Stimulated activated CD8-positive, alpha-beta memory T cell treated with anti-CD3 and anti-CD28 coated beads, Interleukin-15, amount 100 ng/mL, for 24 hours (primary cell): Measurements from ENCODE around the gene GRM4.

ENCODE experiments used
- DNase-seq: peaks from one replicate; pipeline ENCODE4 v3.0.0-alpha.2; 2020; ENCODE audit warnings: low read depth

Gene GRM4

DNA sequence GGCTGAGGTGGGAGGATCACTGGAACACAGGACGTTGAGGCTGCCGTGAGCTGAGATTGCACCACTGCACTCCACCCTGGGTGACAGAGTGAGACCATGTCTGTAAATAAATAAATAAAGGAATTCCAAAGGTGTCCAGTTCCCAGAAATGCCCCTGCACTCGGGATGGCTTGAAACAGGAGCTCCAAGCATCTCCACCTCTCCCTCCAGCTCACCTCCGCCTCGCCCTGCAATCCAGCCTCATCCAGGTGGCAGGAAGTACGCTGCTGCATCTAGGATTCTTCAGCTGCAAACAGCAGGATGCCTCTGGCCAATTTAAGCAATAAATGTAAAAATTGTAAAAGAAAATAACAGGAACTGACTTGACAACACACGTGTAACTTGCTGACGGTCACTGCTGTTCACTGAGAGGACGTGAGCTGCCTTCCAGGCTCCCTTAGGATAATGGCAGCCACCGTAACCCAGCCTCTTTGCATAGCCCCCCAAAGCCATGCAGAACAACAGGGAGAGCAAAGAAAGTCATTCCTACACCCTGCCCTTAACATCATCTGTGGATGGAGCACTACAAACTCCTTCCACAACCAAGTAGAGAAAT, 11.4 kb upstream of the GRM4 start:
- DNase-seq = no peak

DNA sequence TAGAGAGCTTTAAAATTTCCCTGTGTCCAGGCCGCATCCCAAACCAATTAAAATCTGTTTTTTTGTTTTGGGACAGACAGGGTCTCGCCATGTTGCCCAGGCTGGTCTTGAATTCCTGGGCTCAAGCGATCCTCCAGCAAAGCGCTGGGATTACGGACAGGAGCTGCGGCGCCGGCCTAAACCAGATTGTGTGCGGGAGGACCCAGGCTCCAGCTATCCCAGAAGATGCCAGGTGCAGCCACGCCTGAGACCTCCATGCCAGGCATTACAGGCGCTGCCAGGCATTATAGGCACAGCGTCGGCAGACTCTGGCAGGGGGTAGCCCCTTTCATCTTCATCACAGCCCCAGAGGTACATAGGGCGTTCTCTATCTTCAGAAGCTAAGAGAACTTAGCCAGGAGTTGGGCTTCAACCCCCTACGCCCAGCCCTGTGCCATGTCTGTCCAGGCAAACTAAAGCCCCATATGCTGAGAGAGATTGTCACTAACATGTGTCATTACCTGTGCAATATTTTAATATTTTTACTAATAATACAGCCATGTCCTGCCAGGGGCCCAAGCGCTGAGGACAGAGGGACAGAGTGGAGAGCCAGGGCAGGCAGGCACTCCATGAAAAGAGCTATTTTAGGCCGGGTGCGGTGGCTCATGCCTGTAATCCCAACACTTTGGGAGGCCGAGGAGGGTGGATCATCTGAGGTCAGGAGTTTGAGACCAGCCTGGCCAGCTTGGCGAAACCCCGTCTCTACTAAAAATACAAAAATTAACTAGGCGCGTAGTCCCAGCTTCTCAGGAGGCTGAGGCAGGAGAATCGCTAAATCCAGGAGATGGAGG, 9.8 kb upstream of the GRM4 start:
- DNase-seq = no peak

DNA sequence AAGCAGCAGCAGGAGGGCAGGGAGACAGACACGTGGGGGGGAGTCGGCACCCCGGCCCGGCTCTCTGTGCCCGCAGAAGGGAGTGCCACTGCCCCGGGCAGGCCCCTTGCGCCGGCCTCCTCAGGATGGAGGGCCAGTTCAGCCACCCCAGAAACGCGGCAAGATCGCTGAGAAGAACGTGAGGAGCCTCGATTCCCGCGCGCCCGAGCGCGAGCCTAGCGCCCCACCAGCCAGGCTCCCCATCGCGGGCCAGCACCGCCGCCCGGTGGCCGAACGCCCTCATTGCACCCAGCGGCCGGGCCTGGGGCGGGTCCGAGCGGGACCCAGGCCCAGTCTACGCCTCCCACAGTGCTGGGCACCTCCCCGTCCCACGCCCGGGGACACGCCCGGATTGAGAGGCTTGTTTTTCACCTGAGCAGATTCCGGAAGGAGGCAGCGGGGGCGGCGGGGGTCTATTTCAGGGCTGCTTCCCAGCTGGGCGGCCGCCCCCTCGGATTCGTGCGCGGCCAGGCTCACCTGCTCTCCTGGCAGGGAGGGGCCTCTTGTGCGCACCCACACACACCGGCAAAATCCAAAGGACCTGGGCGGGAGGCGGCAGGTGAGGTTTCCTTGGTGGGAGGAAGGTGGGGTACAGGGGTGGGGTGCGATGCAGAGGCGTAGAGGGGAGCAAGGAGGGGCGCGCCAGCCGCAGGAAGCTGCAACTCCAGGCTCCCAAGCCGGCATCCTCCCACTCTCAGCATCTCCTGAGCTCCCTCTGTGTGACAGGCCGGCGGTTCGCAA, 9.0 kb upstream of the GRM4 start:
- peak; percentile 63 for DNase-seq

DNA sequence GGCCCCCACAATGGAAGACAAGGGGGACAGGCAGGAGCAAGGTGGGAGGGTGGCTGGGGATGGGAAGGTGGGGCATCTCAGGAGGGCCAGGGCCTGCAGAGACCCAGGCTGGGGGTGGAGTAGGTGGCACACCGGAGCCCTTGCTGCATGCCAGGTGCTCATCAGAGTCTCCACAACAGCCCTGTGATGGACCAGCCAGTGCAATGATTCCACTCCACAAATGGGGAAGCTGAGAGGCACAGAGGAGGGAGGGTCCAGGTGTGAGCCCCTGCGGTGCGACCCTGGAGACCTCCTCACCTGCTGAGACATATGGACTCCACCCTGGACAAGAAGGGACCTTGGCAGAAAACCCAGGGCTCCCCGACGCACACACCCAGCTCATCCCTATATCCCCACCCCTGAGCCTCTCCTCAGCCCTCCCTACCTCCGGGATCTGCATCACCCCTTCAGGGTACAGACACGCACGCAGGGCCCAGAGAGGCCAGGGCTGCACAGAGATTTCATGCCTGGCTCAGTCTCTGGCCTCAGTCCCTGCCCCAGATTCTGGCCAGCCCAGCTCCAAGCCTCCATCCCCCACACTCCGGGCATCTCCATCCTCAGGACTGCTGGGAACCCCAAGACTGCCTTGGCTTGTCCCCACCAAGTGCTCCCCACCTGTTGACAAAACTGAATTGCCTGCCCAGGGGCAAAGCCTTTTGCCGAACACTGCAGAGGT, 7.1 kb upstream of the GRM4 start:
- no peak for DNase-seq

DNA sequence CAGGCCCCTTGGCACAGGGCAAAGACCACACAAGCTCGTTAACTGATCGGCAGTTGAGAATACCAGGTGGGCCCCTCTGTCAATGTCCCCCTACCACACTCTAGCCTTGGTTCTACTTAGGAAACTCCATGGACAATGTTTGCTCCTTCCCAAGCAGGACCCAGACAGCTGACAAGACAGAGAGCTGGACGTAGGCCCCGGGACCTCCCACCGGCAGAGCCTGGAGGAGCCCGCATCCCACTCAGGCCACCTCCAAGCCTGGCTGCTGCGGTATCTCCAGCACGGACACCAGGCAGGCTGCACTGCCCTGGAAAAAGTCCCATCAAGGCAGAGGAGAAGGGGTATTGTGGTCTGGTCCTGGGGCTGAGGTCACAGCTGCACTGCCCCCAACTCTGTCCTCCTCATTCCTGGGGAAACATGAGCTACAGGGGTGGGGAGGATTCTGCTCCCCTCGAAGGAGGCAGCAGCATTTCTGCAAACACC, 6.2 kb upstream of the GRM4 start:
- no peak for DNase-seq

DNA sequence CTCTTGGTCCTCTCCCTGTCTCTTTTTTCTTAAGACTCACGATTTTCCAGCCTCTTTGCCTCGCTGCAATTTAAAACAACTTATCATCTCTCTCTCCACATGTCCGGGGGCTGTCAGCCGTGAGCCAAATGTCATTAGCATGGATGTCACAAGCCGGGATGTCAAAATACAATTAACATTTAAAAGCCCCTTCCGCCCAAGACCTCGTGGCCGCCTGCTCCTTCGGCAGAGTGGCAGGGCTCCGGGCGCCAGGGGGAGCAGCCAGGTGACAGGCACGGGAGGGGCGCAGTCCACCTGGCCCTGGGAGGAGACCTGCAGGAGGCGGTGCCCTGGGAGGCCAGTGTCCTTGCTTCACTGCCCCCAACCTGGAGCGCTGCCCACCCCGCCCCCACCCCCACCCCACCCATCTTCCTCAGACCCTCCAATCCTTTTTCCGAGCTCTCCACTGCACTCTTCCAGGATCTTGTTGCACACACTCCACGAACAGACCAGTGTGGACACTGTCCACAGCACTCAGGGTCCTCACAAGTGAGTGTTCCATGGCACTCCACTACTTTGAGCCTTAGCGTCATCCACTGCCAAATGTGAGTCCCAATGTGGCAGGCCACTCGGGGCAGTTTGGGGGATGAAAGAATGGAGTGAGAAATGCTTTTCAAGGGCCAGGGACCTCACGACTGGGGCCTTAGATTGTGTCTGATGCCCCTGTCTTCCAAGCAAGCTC, 5.6 kb upstream of the GRM4 start:
- DNase-seq = no peak

DNA sequence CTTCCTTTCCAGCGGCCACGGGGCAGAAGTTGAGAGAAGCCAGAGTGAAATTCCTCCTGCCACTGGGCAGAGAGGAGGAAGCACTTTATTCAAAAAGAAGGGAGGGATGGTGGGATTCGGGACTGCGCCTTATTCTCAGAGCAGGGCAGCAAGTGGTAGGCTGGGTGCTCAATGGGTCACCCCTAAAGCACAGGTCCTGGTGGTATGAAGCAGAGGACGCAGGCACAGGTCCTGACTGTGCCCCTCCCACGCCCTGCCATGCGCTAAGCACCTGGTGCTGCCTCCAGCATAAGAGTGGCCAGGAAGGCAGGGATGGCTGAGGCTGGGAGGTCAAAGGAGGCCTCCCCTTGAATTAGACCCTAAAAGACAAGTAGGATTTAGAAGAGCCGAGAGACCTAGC, 4.9 kb upstream of the GRM4 start:
- no peak for DNase-seq

DNA sequence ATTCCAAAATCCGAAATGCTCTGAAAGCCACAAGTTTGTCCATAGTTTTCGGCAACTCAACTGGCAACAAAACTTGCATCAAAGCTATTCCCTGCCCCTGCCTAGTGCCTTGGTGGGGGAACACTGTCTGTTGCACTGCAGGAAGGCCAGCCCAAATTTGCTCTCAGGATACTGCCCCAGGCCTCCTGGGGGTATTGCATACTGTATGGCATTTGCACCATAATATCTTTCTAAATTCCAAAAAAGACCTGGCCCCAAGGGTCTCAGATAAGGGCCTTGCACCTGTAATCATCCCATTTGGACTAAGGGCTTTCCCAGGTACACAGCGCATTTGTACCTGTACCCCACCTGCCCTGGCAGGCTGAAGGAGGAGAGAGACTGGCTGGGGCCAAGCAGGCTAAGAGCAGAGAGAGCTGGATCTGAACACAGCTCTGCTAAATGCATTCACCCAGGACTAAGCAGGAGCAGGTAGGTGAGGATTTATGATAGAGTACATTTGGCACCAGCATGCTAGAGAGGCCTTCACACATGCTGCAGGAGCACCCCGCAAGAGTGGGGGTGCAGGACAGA, 4.0 kb upstream of the GRM4 start:
- no peak for DNase-seq

DNA sequence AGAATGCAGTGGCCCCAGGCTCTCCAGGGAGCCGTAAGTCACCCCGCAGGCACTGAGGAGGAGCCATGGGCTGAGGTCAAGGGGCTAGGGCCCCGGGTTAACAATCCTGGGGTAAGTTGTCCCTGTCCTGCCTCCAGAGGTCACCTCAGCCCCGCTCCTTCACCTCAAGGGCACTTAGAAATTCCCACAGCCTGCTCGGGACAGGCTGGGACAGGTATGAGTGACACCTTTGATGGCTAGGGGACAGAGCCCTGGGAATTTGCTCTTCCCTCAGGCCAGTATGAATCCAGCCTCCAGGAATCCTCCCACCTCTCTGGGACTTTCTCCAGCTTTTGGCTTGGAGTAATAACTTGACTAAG, 3.5 kb upstream of the GRM4 start:
- DNase-seq = no peak

DNA sequence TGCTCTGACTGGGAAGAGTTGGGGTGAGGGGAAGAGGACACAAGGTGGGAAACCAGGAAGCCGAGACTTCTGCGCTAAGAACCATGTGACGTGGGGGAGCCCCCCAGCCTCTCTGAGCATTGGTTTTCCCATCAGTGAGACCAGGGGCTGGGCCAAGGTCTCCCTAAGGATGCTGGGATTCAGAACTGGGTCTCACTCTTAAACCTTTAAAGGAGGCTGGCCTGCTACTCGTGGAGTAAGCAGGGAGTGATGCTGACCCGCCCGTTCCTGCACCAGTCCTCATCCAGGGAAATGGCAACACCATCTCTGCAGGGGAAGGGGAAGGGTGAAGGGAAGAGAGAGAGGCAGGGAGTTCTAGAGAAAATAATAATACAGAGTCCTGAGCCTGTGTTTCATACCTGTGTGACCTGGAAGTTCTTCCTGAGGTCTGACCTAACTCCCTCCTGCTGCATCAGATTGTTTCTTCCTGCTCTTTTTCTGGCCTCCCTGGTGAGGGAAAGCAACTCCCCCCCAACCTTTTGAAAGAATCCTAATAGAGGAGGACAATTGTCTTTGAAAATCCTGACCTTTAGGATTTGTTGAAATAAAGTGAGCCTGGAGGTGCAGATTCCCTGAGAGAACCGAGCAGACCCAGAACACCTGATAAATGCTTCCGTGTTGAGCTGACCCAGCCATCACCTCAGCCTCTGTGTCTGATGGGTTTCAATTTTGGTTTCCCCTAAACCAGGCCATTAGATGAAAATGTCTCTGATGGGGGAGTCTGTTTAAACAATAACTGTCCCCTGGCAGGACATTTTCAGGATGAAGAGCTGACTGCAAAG, 3.0 kb upstream of the GRM4 start:
- no peak for DNase-seq

DNA sequence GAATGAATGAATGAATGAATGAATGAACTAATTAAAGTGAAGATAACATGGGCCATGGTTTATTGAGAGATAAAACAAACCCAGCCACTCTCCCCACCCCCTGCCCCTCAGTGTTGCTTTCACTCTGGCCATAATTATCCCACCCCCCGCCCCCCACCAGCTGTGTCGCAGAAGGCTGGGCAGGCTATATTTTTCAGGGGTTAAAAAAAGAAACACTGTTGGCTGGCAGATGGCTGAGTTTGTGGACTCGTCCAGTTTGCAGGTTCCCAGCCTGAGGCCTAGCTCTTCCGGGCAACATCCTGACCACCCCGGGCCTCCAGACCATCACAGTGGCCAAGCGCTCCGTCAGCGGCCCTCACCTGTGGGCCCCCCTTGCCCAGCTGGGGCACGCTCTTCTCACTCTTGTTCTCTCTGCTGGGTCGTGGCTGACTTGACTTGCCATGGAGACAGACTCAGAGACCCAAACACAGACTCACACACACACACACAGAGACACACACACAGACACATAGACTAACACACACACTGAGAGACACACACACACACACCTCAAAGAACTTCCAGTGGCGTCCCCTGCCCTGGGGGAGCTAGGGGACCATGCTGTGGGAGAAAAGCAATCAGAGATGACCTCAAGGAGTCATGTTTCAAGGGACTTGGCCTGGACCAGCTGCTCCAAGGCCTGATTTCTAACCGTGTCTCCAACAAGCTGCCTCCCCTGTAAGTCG, 2.2 kb upstream of the GRM4 start:
- DNase-seq = no peak

DNA sequence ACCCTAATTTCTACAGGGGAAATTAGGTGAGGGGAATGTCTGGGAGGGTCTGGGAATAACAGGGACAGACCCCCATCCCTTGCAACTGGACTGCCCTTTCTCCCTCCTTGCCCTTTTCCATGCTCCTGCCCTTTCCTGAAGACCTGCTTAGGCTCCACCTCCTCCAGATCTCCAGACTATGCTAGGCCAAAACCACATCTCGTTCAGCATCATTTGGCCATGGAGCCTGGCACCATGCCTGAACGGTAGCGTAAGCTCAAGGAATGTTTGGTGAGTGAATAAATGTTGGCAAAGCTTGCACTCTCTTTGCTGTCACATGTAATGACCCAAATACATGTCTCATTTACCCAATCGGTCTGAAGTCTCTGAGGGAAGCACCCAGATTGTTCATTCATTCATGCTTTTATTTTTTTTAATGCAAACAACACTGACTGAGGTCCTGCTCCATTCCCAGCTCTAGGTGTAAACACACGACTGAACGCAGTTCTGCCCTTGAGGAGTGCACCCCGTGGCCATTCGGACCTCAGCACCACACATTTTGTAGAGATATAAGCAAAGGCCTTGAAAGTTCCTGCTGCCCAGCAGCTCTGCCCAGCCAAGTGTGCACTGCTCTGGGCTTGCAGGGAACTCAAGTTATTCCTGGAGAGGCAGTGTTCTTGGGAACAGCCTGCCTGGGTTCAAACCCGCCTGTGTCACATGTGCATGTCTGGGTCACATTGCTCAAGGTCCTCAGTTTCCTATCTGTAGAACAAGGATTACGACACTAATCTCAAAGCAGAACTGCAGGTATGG, 1.1 kb upstream of the GRM4 start:
- no peak for DNase-seq

DNA sequence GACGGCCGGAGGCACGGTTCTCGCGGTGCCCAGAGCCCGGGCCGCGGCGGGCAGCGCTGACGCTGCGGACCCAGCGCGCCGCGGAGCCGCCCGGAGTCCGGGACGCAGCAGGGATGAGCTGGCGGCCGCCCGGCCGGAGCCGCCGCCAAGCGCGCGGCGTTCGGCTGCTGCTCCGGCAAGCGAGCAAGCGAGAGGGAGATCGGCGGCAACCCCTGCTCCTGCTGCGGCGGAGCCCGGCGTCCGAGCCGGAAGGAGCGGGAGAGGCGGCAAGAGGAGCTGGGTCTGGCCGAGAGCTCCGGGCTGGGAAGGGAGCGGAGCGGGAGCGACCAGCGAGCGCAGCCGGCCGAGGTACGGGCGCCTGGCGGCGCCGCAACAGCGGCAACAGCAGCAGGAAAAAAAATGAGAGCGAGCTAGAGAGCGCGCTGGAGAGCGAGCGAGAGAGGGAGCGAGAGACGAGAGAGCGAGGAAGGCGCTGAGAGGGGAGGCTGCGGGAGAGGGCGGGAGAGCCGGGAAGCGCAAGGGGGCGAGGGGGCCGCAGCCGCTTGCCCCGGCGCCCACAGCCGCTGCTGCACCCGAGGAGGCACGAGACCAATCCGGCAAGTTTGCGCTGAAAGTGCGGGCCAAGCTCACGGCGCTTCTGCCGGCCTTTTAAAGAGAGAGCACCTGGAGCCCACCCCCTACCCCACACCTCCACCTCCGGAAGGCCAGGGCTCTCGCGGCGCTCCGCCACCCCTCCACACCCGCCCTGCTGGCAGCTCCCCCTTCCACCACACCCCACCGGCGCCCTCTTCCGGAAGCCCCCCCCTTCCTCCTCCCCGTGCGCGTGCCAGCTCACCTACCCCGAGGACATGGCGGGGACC, 496 bp downstream of the GRM4 start:
- no peak for DNase-seq

DNA sequence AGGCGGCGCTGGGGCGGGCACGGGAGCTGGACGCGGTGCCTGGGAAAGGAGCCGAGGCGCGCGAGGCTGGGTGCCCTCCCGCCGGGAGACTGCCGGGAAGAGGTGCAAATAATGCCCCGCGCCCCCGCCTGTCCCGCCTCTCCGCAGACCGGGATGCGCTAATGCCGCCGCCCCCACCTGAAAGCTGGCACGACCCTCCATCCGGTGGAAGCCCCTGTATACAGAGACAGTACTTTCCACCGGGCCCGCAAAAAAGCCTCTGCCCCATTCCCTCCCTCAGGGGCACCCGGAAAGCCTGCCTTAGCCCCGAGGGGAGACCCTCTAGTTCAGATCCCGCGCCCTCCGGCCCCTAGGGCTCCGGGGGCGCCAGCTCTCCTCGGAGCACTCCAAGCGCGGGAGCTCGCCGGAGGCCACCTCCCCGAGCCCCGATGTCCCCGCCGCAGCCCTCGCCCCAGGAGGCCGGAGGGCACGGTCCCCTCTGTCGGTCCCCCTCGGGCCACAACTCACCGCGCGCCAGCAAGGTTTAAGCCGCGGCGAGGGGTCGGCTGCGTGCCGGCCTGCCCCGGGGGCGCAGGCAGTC, 1.2 kb downstream of the GRM4 start:
- no peak for DNase-seq

DNA sequence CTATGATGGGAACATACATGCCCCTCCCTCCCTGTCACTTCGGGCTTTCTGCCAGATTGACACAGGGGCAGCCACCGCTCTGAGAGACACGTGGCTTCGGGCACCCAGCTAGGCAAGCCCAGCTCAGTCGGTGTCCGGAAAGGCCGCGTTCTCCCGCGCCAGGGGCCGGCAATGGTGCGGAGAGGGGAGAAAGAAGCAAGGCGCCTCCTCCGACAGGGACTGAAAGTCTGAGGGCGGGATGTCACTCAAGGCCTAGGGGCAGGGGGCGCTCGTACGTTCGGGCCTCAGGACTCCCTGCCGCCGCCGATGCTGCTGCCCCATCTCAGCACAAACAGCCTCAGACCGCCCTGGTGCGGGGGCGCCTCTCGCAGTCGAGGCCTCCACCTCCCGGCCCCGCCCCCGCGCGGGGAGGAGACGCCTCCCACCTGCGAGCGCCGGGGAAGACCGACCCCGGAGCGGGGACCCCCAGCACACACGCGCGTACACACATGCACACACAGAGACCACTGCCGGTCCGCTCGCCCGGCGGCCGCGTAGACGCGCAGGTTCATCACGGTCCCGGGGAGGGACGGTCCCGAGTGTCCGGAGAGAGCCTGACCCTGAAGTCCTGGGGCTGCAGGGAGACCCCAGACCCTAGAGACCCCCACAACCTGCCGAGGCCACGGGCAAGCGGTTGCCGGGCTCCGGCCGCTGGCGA, 1.9 kb downstream of the GRM4 start:
- DNase-seq = no peak

DNA sequence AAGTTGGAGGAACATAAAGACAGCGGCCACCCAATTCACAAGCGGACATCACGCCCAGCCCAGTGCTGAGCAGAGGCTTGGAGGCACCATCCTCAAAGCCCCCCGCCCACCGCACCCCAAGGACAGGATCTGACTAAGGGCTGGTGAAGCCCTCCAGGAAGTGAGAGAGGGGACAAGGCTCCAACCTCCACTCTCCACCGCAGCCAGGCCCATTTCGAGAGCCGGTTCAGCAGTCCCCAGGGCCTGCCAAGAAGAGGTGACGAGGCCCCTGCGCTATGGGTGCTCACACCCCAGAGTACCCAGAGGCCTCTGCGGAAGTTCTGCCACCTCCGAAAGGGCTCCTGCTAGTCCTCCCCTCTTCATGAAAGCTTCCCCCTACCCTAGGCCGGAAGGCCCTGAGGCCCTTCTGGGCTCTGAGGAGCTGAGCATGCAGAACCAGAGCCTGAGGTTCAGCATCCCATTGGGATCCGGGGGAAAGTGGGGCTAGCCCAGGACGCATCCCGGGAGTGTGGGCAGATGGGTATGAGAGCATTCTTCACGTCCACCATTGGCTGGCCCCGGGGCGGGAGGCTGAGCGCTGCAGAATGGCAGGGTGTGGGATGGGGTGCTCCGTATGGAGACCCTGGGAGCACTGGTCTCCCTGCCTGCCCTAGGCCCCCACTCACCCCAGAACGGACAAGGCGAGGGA, 2.5 kb downstream of the GRM4 start:
- DNase-seq = no peak
